Measurements from ENCODE around the gene GRAMD1B.
"Not testable (repeated sequence)": the region's sequence is repeated elsewhere in the genome, so short reads cannot be mapped to it uniquely, and the experiment has no call there.

Gene GRAMD1B

DNA sequence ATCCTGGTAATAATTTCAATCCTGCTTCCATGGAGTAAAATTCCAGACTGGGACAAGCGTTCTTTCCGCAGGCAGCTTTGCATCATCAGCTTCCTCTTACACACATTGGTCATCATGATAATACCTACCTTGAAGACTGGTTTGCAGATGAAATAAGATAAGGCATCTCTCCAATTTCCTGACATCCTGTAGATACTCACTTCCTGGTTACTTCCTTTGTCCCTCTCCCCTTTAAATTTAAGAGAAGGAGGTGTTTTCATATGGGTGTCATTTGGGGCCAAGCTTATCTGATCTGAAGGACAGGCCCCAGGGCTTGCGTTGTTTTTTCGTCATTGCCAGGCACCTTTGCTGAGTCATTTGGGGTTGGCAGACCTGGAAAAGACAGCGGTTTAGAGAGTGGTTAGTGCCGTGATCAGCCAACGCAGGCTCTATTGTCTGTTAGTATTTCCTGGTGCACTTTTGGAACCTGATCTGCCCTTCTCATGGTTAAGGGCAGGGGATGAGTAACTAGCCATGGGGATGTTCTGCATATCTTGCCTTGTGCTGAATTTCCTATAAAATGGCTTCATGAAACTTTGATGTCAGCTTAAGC, 24.1 kb downstream of the GRAMD1B start:
- H3K4me3 ChIP-seq (ENCODE audit: low read length) = no peak overlapping the region
- DNase-seq (ENCODE audit: low read depth) = peak; percentile 80
- TF ChIP-seq, protein P1, sequence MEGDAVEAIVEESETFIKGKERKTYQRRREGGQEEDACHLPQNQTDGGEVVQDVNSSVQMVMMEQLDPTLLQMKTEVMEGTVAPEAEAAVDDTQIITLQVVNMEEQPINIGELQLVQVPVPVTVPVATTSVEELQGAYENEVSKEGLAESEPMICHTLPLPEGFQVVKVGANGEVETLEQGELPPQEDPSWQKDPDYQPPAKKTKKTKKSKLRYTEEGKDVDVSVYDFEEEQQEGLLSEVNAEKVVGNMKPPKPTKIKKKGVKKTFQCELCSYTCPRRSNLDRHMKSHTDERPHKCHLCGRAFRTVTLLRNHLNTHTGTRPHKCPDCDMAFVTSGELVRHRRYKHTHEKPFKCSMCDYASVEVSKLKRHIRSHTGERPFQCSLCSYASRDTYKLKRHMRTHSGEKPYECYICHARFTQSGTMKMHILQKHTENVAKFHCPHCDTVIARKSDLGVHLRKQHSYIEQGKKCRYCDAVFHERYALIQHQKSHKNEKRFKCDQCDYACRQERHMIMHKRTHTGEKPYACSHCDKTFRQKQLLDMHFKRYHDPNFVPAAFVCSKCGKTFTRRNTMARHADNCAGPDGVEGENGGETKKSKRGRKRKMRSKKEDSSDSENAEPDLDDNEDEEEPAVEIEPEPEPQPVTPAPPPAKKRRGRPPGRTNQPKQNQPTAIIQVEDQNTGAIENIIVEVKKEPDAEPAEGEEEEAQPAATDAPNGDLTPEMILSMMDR (IDR thresholded peaks at IDR 0.05; ENCODE audit: insufficient read depth, low read depth, low read length, missing control alignments) = no peak

DNA sequence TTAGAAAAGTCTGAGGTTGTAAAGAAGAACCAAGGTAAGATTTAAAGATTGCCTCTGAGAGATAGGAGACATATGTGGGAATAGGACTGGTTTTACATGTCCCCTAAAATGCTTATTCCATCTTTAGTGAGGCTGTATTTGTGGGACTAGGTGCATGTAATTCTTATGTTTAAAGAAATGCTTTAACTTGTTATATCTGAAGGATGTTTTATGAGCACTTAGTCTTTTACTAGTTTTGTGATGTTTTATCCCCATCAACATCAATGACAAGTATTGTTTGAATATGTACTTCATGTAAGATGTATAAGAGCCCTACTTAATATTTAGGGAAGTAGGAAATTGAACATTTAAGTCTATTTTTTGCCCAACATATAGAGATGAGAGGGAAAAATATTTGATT, 24.7 kb downstream of the GRAMD1B start:
- DNase-seq (ENCODE audit: low read depth) = no peak
- TF ChIP-seq, protein P1 (IDR thresholded peaks at IDR 0.05; ENCODE audit: insufficient read depth, low read depth, low read length, missing control alignments) = no peak
- no peak overlapping the region for H3K4me3 ChIP-seq (ENCODE audit: low read length)

DNA sequence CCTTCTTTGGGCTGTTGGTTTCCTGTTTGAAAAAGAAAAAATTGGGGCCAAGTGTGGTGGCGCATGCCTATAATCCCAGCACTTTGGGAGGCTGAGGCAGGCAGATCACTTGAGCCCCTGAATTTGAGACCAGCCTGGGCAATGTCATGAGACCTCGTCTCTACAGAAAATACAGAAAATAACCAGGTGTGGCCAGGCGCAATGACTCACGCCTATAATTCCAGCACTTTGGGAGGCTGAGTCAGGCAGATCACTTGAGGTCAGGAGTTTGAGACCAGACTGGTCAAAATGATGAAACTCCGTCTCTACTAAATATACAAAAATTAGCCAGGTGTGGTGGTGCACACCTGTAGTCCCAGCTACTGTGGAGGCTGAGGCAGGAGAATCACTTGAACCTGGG, 26.4 kb downstream of the GRAMD1B start:
- not testable (repeated sequence) for DNase-seq (ENCODE audit: low read depth); H3K4me3 ChIP-seq (ENCODE audit: low read length)

DNA sequence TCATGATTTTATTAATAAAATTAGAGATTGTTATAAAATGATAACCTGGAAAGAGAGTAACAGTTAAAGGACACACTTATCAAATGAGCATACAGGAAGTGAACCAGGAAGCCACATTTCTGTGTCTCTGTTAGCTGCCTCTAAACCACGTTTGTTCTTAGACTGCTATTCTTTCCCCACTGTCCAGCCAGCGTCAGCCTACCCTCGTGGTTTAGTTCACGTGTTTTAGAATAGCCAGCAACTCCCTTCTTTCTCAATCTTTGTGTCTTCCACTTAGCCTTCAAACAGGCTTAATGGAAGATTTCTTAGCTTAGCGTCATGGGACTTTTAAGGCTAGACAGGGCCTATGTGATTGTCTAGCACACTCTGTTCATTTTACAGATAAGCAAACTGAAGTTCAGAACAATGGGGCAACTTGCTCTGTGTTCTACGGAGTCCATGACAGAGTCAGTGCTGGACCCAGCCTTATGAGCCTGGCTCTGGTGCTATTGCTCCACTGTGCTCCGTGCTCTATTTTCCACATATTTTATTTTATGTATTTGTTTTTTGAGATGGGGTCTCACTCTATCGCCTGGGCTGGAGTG, 27.2 kb downstream of the GRAMD1B start:
- H3K4me3 ChIP-seq (ENCODE audit: low read length) = no peak overlapping the region
- TF ChIP-seq, protein P1 (IDR thresholded peaks at IDR 0.05; ENCODE audit: insufficient read depth, low read depth, low read length, missing control alignments) = no peak
- no peak for DNase-seq (ENCODE audit: low read depth)

DNA sequence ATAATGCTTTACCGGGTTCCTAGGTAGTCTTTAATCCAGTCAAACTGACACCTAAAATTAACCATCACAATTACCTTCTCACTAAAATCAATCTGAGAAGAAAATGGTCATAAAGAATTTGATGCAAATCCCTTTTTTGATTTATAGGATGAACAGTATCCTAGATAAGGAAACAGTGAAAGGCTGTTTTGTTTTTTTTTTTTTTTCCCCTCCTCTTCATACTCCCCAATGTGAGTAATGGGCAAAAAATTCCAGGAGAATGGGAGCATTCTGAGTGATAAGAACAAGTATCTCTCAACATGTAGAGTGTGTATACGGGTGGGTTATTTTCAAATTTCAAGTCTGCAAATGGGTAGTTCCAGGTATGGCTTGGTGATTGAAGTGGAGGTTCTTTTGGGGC, 28.4 kb downstream of the GRAMD1B start:
- TF ChIP-seq, protein P1 (IDR thresholded peaks at IDR 0.05; ENCODE audit: insufficient read depth, low read depth, low read length, missing control alignments) = no peak
- no peak for DNase-seq (ENCODE audit: low read depth)
- H3K4me3 ChIP-seq (ENCODE audit: low read length) = no peak overlapping the region

DNA sequence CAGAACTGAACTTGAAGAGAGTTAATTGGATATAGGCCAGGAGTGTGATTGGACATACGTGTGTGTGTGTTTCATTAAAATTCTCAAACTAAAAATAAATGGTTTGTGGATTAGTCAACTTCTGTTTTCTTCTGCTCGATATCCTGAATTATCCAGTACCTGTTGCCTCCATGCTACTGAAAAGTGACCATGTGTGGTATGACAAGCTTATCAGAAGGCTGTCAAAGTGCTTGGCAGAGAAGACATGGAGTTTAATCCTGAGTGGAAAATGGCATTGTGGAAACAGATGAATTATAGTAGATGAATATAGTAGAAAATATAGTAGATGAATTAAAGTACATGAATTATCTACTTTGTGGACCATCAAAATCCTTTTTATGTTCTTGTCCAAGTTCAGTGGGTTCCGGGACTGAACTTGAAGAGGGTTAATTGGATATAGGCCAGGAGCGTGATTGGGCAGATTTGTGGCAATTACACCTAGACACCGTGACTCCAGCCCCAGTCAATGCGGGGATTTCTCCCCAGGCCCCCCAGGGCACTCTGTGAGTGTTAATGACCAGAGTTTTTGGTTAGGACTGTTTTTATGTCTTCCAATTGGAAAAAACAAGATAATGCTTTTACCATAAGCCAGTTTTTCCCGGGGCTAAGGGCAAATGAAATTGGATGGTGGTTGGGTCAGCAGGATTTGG, 30.1 kb downstream of the GRAMD1B start:
- TF ChIP-seq, protein P1 (IDR thresholded peaks at IDR 0.05; ENCODE audit: insufficient read depth, low read depth, low read length, missing control alignments) = no peak
- no peak for DNase-seq (ENCODE audit: low read depth)

DNA sequence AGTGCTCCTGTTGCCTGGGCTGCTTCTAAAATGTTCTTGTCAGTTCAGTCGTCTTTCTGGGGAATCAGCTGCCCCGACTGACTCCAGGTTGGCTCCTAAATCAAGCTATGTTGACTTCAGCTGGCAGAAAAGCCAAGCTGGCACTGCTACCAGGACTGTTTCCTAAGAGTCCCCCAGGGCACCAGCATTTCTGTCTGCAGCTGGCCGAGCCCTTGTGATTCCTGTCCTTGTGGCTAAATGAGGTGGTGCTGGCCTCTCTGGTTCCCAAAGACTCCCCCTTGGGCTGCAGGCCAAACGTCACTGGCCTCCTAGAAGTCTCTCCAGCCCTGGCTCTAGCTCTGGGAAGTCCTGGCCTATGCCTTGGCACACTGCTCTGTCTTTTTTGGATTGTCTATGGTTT, 31.1 kb downstream of the GRAMD1B start:
- TF ChIP-seq, protein P1 (IDR thresholded peaks at IDR 0.05; ENCODE audit: insufficient read depth, low read depth, low read length, missing control alignments) = no peak
- DNase-seq (ENCODE audit: low read depth) = no peak
- no peak overlapping the region for H3K4me3 ChIP-seq (ENCODE audit: low read length)

More for the DNA sequence above, 30.1 kb downstream of the GRAMD1B start:
- no peak overlapping the region for H3K4me3 ChIP-seq (ENCODE audit: low read length)

DNA sequence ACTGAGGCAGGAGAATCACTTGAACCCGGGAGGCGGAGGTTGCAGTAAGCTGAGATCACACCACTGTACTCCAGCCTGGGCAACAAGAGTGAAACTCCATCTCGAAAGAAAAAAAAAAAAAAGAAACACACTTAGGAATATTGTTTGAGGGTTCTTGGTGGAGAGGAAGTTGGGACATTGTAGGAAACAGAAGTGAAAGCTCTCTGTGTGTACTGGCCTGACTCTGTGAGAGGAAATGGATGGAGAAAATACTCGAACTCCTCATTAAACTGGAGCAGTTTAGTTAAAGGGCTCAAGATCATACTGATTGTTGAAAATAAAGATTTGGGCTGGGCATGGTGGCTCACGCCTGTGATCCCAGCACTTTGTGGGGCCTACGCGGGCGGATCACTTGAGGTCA, 35.6 kb downstream of the GRAMD1B start:
- not testable (repeated sequence) for H3K4me3 ChIP-seq (ENCODE audit: low read length); DNase-seq (ENCODE audit: low read depth)

DNA sequence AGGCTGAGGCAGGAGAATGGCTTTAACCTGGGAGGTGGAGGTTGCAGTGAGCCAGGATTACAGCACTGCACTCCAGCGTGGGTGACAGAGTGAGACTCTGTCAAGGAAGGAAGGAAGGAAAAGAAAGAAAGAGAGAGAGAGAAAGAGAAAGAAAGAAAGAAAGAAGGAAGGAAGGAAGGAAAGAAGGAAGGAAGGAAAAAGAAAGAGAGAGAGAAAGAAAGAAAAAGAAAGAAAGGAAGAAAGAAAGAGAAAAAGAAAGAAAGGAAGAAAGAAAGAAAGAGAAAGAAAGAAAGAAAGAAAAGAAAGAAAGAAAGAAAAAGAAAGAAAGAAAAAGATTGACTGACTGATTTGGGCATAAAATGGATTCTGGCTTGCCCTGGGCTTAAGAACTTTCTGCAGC, 36.1 kb downstream of the GRAMD1B start:
- H3K4me3 ChIP-seq (ENCODE audit: low read length); DNase-seq (ENCODE audit: low read depth): not testable (repeated sequence)

Measured in epithelial cell of esophagus (primary cell).